ENCODE measurements around the gene PLA2G2C.

The PLA2G2C gene

DNA sequence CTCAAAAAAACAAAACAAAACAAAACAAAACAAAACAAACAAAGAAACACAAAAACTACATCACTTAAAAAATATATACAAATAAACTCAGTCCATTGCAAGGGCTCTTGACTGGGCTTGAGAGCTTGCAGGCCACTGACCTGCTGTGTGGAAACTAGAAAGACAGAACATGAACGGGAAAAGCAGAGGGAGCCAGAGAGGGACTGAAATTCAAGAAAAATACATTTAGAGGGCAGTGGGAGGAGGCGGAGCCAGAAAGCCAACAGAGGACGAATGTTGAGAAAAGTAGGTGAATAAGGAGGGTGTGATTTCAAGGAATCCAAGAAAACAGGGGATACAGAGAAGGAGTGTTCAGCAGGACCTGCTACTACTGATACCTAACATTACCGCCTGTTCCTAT, 41.4 kb upstream of the PLA2G2C start:
- H3K27me3 ChIP-seq (ENCODE audit: insufficient read depth, low read length), result no peaks in the 10 kb centered on the region
- H3K4me2 ChIP-seq (ENCODE audit: low read length), result no peak overlapping the region
- H4K20me1 ChIP-seq (ENCODE audit: insufficient read depth, low read length), result no peaks in the 10 kb centered on the region
- H3K4me1 ChIP-seq (ENCODE audit: insufficient read depth, low read length, severe bottlenecking), result no peaks in the 10 kb centered on the region
- no peak for TF ChIP-seq EZH2 (IDR thresholded peaks at IDR 0.05; ENCODE audit: borderline replicate concordance, low read length)
- TF ChIP-seq, protein P1, sequence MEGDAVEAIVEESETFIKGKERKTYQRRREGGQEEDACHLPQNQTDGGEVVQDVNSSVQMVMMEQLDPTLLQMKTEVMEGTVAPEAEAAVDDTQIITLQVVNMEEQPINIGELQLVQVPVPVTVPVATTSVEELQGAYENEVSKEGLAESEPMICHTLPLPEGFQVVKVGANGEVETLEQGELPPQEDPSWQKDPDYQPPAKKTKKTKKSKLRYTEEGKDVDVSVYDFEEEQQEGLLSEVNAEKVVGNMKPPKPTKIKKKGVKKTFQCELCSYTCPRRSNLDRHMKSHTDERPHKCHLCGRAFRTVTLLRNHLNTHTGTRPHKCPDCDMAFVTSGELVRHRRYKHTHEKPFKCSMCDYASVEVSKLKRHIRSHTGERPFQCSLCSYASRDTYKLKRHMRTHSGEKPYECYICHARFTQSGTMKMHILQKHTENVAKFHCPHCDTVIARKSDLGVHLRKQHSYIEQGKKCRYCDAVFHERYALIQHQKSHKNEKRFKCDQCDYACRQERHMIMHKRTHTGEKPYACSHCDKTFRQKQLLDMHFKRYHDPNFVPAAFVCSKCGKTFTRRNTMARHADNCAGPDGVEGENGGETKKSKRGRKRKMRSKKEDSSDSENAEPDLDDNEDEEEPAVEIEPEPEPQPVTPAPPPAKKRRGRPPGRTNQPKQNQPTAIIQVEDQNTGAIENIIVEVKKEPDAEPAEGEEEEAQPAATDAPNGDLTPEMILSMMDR (IDR thresholded peaks at IDR 0.05; ENCODE audit: low read length), result no peak
- H2AFZ ChIP-seq (ENCODE audit: low read length), result no peak overlapping the region
- H3K36me3 ChIP-seq (ENCODE audit: insufficient read depth, low read length), result no peaks in the 10 kb centered on the region
- no peaks in the 10 kb centered on the region for H3K79me2 ChIP-seq (ENCODE audit: insufficient read depth, low read length)
- H3K9me2 ChIP-seq (ENCODE audit: low read depth, low read length), result no peaks in the 10 kb centered on the region
- H3K9ac ChIP-seq (ENCODE audit: low read length), result no peak overlapping the region
- H3K27ac ChIP-seq (ENCODE audit: low read depth, low read length, poor library complexity, severe bottlenecking), result no peak overlapping the region
- H3K4me3 ChIP-seq (ENCODE audit: low read depth, low read length, poor library complexity, severe bottlenecking), result no peak overlapping the region
- no peaks in the 10 kb centered on the region for H3K9me3 ChIP-seq (ENCODE audit: low read length)
- H3F3A ChIP-seq (ENCODE audit: insufficient read depth, low read length), result no peaks in the 10 kb centered on the region

DNA sequence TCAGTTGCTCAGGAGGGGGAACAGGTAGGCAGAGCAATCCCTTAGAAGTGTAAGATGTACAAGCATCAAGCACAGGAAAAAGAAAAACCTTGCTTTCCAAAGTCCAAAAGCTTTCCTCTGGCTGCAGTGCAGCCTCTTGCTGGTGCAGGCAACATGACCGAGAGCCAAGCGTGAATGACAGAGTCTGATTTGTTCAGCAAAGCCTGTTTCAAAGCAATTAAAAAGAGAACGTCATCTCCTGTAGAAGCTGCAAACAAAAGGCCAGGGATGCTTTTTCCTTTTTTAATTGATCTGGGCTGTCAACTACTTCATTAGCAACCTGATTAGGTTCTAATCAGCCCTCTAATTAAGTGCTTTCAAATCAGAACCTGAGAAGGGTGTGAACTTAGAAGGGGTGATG, 38.2 kb upstream of the PLA2G2C start:
- H3K36me3 ChIP-seq (ENCODE audit: insufficient read depth, low read length), result no peaks in the 10 kb centered on the region
- H3K27me3 ChIP-seq (ENCODE audit: insufficient read depth, low read length), result 0 out of 2 replicates have a peak, but pooled peaks cover 9% of the 10 kb centered on the region
- H3K4me1 ChIP-seq (ENCODE audit: insufficient read depth, low read length, severe bottlenecking), result no peaks in the 10 kb centered on the region
- H2AFZ ChIP-seq (ENCODE audit: low read length), result no peak overlapping the region
- H3K9me3 ChIP-seq (ENCODE audit: low read length), result no peaks in the 10 kb centered on the region
- no peak overlapping the region for H3K9ac ChIP-seq (ENCODE audit: low read length)
- no peaks in the 10 kb centered on the region for H4K20me1 ChIP-seq (ENCODE audit: insufficient read depth, low read length)
- no peaks in the 10 kb centered on the region for H3K9me2 ChIP-seq (ENCODE audit: low read depth, low read length)
- no peak overlapping the region for H3K27ac ChIP-seq (ENCODE audit: low read depth, low read length, poor library complexity, severe bottlenecking)
- H3K79me2 ChIP-seq (ENCODE audit: insufficient read depth, low read length), result no peaks in the 10 kb centered on the region
- TF ChIP-seq, protein P1 (IDR thresholded peaks at IDR 0.05; ENCODE audit: low read length), result no peak
- no peak overlapping the region for H3K4me2 ChIP-seq (ENCODE audit: low read length)
- no peaks in the 10 kb centered on the region for H3F3A ChIP-seq (ENCODE audit: insufficient read depth, low read length)
- no peak overlapping the region for H3K4me3 ChIP-seq (ENCODE audit: low read depth, low read length, poor library complexity, severe bottlenecking)

DNA sequence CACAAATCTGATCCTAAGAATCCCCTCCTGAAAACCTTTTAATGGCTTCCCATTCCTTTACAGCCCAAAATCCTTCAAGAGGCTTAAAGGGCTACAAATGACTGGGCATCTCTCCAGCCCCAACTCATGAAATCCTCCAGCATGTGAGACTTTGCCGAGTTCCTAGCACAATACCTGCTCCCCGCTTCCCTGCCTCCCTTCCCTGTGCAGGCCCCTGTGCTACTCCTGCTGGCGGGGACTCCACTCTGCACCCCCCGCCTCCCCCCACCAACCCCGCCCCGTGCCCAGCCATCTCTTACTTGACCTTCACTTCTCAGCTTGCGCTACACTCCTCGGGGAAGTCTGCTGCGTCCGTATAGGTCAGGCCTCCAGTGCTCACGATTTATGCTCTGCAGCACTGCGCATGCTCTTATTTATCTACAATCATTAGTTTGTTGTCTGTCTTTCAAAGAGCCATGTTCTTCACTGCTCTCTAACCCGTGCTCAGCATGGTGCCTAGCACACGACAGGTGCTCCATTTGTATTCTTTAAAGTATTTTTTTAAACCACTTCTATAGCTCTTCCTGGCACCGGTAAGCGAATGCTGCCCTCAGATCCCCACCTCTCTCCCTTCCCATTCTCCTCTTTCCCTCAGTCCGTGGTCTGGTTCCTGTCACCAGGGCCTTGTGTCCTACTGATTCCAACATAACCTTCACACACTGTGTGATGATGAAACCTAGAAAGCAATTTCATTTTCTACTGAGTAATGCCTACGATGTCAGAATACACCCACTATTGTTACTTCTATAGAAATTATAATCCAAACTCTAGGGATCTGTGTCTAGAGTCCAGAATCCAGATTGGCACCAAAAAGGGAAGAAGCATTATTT, 37.5 kb upstream of the PLA2G2C start:
- Histone ChIP-seq H3K27ac (ENCODE audit: low read depth, low read length, poor library complexity, severe bottlenecking) (no peak overlapping the region), H3K79me2 (ENCODE audit: insufficient read depth, low read length) (no peaks in the 10 kb centered on the region), H2AFZ (ENCODE audit: low read length) (no peak overlapping the region), H3K4me2 (ENCODE audit: low read length) (no peak overlapping the region), H4K20me1 (ENCODE audit: insufficient read depth, low read length) (no peaks in the 10 kb centered on the region), H3K9me2 (ENCODE audit: low read depth, low read length) (no peaks in the 10 kb centered on the region), H3K4me1 (ENCODE audit: insufficient read depth, low read length, severe bottlenecking) (no peaks in the 10 kb centered on the region), H3K27me3 (ENCODE audit: insufficient read depth, low read length) (0 out of 2 replicates have a peak, but pooled peaks cover 9% of the 10 kb centered on the region), H3F3A (ENCODE audit: insufficient read depth, low read length) (no peaks in the 10 kb centered on the region), H3K9me3 (ENCODE audit: low read length) (no peaks in the 10 kb centered on the region), H3K4me3 (ENCODE audit: low read depth, low read length, poor library complexity, severe bottlenecking) (no peak overlapping the region), H3K9ac (ENCODE audit: low read length) (no peak overlapping the region), H3K36me3 (ENCODE audit: insufficient read depth, low read length) (no peaks in the 10 kb centered on the region)
- TF ChIP-seq, protein P1 (IDR thresholded peaks at IDR 0.05; ENCODE audit: low read length), result no peak
- TF ChIP-seq EZH2 (IDR thresholded peaks at IDR 0.05; ENCODE audit: borderline replicate concordance, low read length), result no peak
